H1 (cell line): ENCODE data around the gene HK1. TPM values are rescaled to one million over a fixed set of nuclear protein-coding genes. Genes with fewer than 3 reads are reported as not detected.
A peak's percentile ranks its signal among the peaks of the same experiment; 100 is the strongest.

ENCODE experiments used
- CTCF ChIA-PET: fragments of 300-600 bp; sonication (Branson Sonifier 250); formaldehyde crosslinking; loops from one replicate; lab custom pipeline; 2021; ENCODE audit not compliant: partially characterized antibody; lab: Charles Lee
- POLR2A ChIA-PET: fragments of 300-600 bp; sonication (Branson Sonifier 250); formaldehyde crosslinking; loops from one replicate; lab custom pipeline; 2021; ENCODE audit warnings: inconsistent platforms; ENCODE audit not compliant: partially characterized antibody; lab: Charles Lee
- DNase-seq, 2 experiments: peaks; one replicate each; pipeline versions ENCODE4 v3.0.0 to v3.0.0-alpha.2; 2010 to 2022; ENCODE audit warnings: low spot score in 2 of 2, low read depth in 1 of 2, mixed read lengths in 1 of 2
- FAIRE-seq: peaks from 2 replicates; lab custom pipeline; 2011; peaks lifted over from hg19 to GRCh38; lab: Jason Lieb, UNC
- H2AFZ ChIP-seq: 2 replicates; pipeline ENCODE4 v1.8.1; 2012; ENCODE audit warnings: low read length, inconsistent platforms
- H2AK5ac ChIP-seq: 2 replicates; pipeline ENCODE4 v1.6.1; 2013; ENCODE audit warnings: low read depth, low read length
- H2BK120ac ChIP-seq: replicated peaks from 2 replicates; pipeline ENCODE3; 2013; ENCODE audit warnings: low read depth, low read length, inconsistent platforms
- H2BK12ac ChIP-seq: 2 replicates; pipeline ENCODE4 v1.6.1; 2013; ENCODE audit warnings: low read depth, low read length
- H2BK15ac ChIP-seq: 2 replicates; pipeline ENCODE4 v1.6.1; 2013; ENCODE audit warnings: low read length
- H2BK20ac ChIP-seq: 2 replicates; pipeline ENCODE4 v1.6.1; 2013; ENCODE audit warnings: low read length
- H2BK5ac ChIP-seq: 2 replicates; pipeline ENCODE4 v1.6.1; 2013; ENCODE audit warnings: low read depth, low read length
- H3K14ac ChIP-seq: 2 replicates; pipeline ENCODE4 v1.6.1; 2013; ENCODE audit warnings: inconsistent platforms; ENCODE audit not compliant: insufficient read length
- H3K18ac ChIP-seq: 2 replicates; pipeline ENCODE4 v1.6.1; 2013; ENCODE audit warnings: low read length; ENCODE audit errors: extremely low read depth
- H3K23ac ChIP-seq: 2 replicates; pipeline ENCODE4 v1.6.1; 2013; ENCODE audit warnings: inconsistent platforms; ENCODE audit not compliant: insufficient read length
- H3K23me2 ChIP-seq: 2 replicates; pipeline ENCODE4 v1.6.1; 2013; ENCODE audit warnings: low read depth, low read length
- H3K27ac ChIP-seq: 2 replicates; pipeline ENCODE4 v1.6.1; 2011; ENCODE audit warnings: low read depth, low read length, inconsistent platforms
- H3K27me3 ChIP-seq, 4 experiments: replicated peaks in 1 of 4; 1 replicate in 1 of 4; 2 replicates in 3 of 4; pipeline versions ENCODE4 v1.6.1 to v1.8.1; 2011 to 2013; ENCODE audit warnings: low read length in 3 of 4, mild to moderate bottlenecking in 3 of 4, inconsistent platforms in 2 of 4, mixed read lengths in 2 of 4, moderate library complexity in 1 of 4; ENCODE audit not compliant: control insufficient read depth in 3 of 4, insufficient read depth in 3 of 4; ENCODE audit errors: extremely low read depth in 1 of 4
- H3K36me3 ChIP-seq, 4 experiments: 2 replicates each; pipeline versions ENCODE4 v1.6.1 to v1.8.1; 2011 to 2013; ENCODE audit warnings: mild to moderate bottlenecking in 4 of 4, low read length in 3 of 4, moderate library complexity in 2 of 4, control low read depth in 1 of 4, inconsistent platforms in 1 of 4; ENCODE audit not compliant: insufficient read depth in 4 of 4, control insufficient read depth in 2 of 4
- H3K4ac ChIP-seq: replicated peaks from 2 replicates; pipeline ENCODE3; 2013; ENCODE audit warnings: low read length, low read depth, mixed read lengths, inconsistent platforms; ENCODE audit not compliant: insufficient read length
- H3K4me1 ChIP-seq, 4 experiments: replicated peaks in 1 of 4; 1 replicate in 1 of 4; 2 replicates in 3 of 4; pipeline versions ENCODE4 v1.6.1 to v1.8.1; 2011 to 2013; ENCODE audit warnings: low read length in 3 of 4, inconsistent platforms in 2 of 4, mixed read lengths in 1 of 4; ENCODE audit not compliant: insufficient read depth in 4 of 4, control insufficient read depth in 3 of 4
- H3K4me2 ChIP-seq, 2 experiments: 2 replicates each; pipeline versions ENCODE4 v1.6.1 to v1.8.1; 2011 to 2013; ENCODE audit warnings: low read depth in 2 of 2, low read length in 2 of 2, control low read depth in 1 of 2, inconsistent platforms in 1 of 2, mild to moderate bottlenecking in 1 of 2; ENCODE audit not compliant: insufficient read depth in 1 of 2
- H3K4me3 ChIP-seq, 4 experiments: fragments of 200-600, 300-600 bp in 1 of 4; sonication (generic), shearing (Covaris generic), sonication (Bioruptor Twin) in 1 of 4; 2 replicates each; pipeline versions ENCODE4 v1.5.1 to v1.8.1; 2011 to 2016; ENCODE audit warnings: low read length in 4 of 4, low read depth in 3 of 4, control low read depth in 2 of 4, inconsistent platforms in 2 of 4, mild to moderate bottlenecking in 2 of 4, mixed read lengths in 1 of 4, moderate library complexity in 1 of 4; ENCODE audit not compliant: insufficient read depth in 2 of 4; ENCODE audit errors: extremely low read depth in 1 of 4
- H3K56ac ChIP-seq: replicated peaks from 2 replicates; pipeline ENCODE3; 2013; ENCODE audit warnings: low read depth, mild to moderate bottlenecking, mixed read lengths, low read length, inconsistent platforms; ENCODE audit not compliant: insufficient read length
- H3K79me1 ChIP-seq: 2 replicates; pipeline ENCODE4 v1.6.1; 2013; ENCODE audit warnings: low read depth, low read length, control low read depth
- H3K79me2 ChIP-seq, 2 experiments: 2 replicates each; pipeline versions ENCODE4 v1.6.1 to v1.8.1; 2012 to 2013; ENCODE audit warnings: low read length in 2 of 2, mild to moderate bottlenecking in 2 of 2, inconsistent platforms in 1 of 2; ENCODE audit not compliant: insufficient read depth in 2 of 2, control insufficient read depth in 1 of 2
- H3K9ac ChIP-seq, 4 experiments: replicated peaks in 1 of 4; 1 replicate in 1 of 4; 2 replicates in 3 of 4; pipeline versions ENCODE4 v1.6.1 to v1.8.1; 2011 to 2013; ENCODE audit warnings: low read depth in 3 of 4, low read length in 3 of 4, control low read depth in 2 of 4, mild to moderate bottlenecking in 2 of 4, moderate library complexity in 2 of 4, inconsistent platforms in 1 of 4; ENCODE audit errors: extremely low read depth in 1 of 4
- H3K9me3 ChIP-seq, 2 experiments: 2 replicates each; pipeline versions ENCODE4 v1.6.1 to v1.8.1; 2012 to 2013; ENCODE audit warnings: mild to moderate bottlenecking in 2 of 2, moderate library complexity in 2 of 2, control low read depth in 1 of 2, inconsistent platforms in 1 of 2, low read depth in 1 of 2, low read length in 1 of 2, mixed read lengths in 1 of 2; ENCODE audit not compliant: insufficient read depth in 2 of 2
- H4K20me1 ChIP-seq, 2 experiments: replicated peaks in 1 of 2; 2 replicates each; pipeline versions ENCODE3 to v1.8.1; 2011 to 2013; ENCODE audit warnings: inconsistent platforms in 2 of 2, low read length in 2 of 2, mild to moderate bottlenecking in 1 of 2; ENCODE audit not compliant: insufficient read depth in 2 of 2, control insufficient read depth in 1 of 2
- H4K5ac ChIP-seq: 2 replicates; pipeline ENCODE4 v1.6.1; 2013; ENCODE audit warnings: low read length, low read depth, mixed read lengths, inconsistent platforms; ENCODE audit not compliant: insufficient read length
- H4K8ac ChIP-seq: 2 replicates; pipeline ENCODE4 v1.8.0; 2013; ENCODE audit warnings: mild to moderate bottlenecking, moderate library complexity, low read length, inconsistent platforms; ENCODE audit not compliant: insufficient read depth; ENCODE audit errors: extremely low read depth
- H4K91ac ChIP-seq: replicated peaks from 2 replicates; pipeline ENCODE3; 2013; ENCODE audit warnings: low read length, mixed read lengths, inconsistent platforms; ENCODE audit not compliant: insufficient read length
- KDM5A ChIP-seq: fragments of 200-600 bp; IDR thresholded peaks from 2 replicates; pipeline ENCODE4 v1.7.1; 2012; ENCODE audit warnings: mild to moderate bottlenecking, low read length, inconsistent platforms, mixed read lengths
- WGBS, 2 experiments: shearing (Covaris generic) in 1 of 2; methylation state at CpG; one replicate each; pipeline versions ENCODE4 v1.1.6 to v1.1.7; 2013 to 2015; ENCODE audit warnings: low lambda C conversion rate in 2 of 2, mixed read lengths in 2 of 2, inconsistent platforms in 1 of 2, low coverage in 1 of 2, missing lambda C conversion rate in 1 of 2; ENCODE audit not compliant: insufficient replicate concordance in 2 of 2, insufficient coverage in 1 of 2, insufficient read length in 1 of 2; ENCODE audit errors: extremely low coverage in 1 of 2, missing lambda C conversion rate in 1 of 2; 5-methylcytosine and 5-hydroxymethylcytosine counted together
- polyA plus RNA-seq, 7 experiments: library from polyadenylated mRNA; depleted of rRNA in 3 of 7; stranded (reverse) in 5 of 7; unstranded in 2 of 7; fragments of >200 nt in 5 of 7; fragments of 200-250 nt in 2 of 7; gene quantifications; 1 replicate in 5 of 7; 2 replicates in 1 of 7; 4 replicates in 1 of 7; pipeline versions ENCODE4 v1.2.1 to v1.2.3, GENCODE V29; 2011 to 2013; ENCODE audit warnings: missing spikeins in 2 of 7, mixed read lengths in 2 of 7
- total RNA-seq: library from RNA; stranded (reverse); fragmentation: NEBNext Ultra II Directional; extraction: Animal tissue kit (Norgen Biotek cat#: 25700); gene quantifications from 2 replicates; pipeline ENCODE4 v1.2.1, GENCODE V29; 2021

Gene HK1
- total and polyA plus RNA-seq, 2 of the 8 experiments (the other 6 are each of a cell fraction or from before 2014, with no cell fraction given) = 55.8 to 247 TPM

DNA sequence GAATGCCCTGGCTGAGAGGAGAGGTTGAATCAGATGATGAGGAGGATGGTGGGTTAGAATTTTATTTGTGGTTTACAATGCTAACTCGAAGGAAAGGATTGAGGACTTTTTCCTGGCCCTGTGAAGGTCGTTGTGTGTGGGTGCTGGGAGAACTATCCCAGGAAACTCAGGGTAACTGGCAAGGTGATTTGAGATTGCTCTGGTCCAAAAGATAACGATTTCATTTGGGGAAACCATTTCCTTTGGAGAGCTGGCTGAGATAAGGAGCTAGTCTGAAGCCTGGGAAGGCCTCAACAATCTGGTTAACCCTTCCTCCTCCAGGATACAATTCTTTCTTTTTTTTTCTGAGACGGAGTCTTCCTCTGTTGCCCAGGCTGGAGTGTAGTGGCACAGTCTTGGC is 33.0 kb downstream of the HK1 start:
- POLR2A ChIA-PET = no interaction called here
- DNase-seq (no peak), FAIRE-seq (no peak)
- Histone ChIP-seq H4K91ac (no peak overlapping the region), H2AFZ (no peak overlapping the region), H3K23ac (no peak overlapping the region), H3K4ac (no peak overlapping the region), H3K56ac (no peak overlapping the region), H2BK15ac (no peak overlapping the region; the same call in 1 of the 2 replicates), H3K79me2 (no peaks in the 10 kb centered on the region), H3K4me1 (peaks cover 1 to 9% (median 3%) of the 10 kb centered on the region in 4 experiments; a peak in 6 of 7 replicates), H3K14ac (no peak overlapping the region), H2BK120ac (no peak overlapping the region), H3K23me2 (no peaks in the 10 kb centered on the region; the same call in 1 of the 2 replicates), H3K9ac (no peak overlapping the region), H3K9me3 (no peaks in the 10 kb centered on the region), H2BK5ac (0 out of 2 replicates have a peak overlapping the region, but pooled peaks have one; percentile 13), H4K8ac (no peak overlapping the region), H4K5ac (no peak overlapping the region), H3K4me3 (no peak overlapping the region), H2BK20ac (0 out of 2 replicates have a peak overlapping the region, but pooled peaks have one; percentile 29), H3K4me2 (no peak overlapping the region), H3K18ac (no peak overlapping the region), H4K20me1 (no peaks in the 10 kb centered on the region), H3K79me1 (no peaks in the 10 kb centered on the region), H3K27me3 (no peaks in the 10 kb centered on the region), H2AK5ac (no peak overlapping the region), H2BK12ac (no peak overlapping the region), H3K27ac (no peak overlapping the region), H3K36me3 (no peaks in the 10 kb centered on the region)
- CTCF ChIA-PET = interaction anchor here (1.0 to 2.0 kb wide), 4 partner anchors 12 to 204 kb away, joined by 3 to 7 read pairs (median 4); no protein-coding TSS in a partner anchor
- 87% methylated on average over 4 of the region's 4 CpGs; no CpG with 5 or more reads in 1 of the 2 experiments for WGBS, 2 experiments
- no peak for TF ChIP-seq KDM5A
